Activated T-helper 9 cell treated with anti-CD3 and anti-CD28 coated beads, Interleukin-2, amount 50 U/mL, for 16 hours (primary cell): Measurements from ENCODE around the gene LMBR1.

Experiments used
- DNase-seq: peaks from one replicate; pipeline ENCODE4 v3.0.0-alpha.2; 2020; ENCODE audit warnings: low read depth

Gene LMBR1

DNA sequence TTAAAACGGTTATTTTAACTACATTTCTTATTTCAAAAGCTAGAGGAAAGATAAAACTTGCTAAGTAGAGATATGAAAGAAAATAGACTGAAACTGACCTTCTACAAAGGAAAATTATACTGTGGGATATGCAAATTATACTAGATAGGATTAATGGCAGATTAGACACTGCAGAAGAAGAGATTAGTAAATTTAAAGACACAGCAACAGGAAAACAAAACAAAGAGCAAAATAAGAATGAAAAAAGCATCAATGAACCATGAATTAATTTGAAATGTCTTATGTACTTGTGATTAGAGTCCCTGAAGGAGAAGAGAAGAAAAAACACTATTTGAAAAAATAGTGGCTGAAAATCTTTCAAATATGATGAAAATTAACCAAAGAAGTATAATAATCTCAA lies 200.1 kb downstream of the LMBR1 start:
- no peak for DNase-seq

DNA sequence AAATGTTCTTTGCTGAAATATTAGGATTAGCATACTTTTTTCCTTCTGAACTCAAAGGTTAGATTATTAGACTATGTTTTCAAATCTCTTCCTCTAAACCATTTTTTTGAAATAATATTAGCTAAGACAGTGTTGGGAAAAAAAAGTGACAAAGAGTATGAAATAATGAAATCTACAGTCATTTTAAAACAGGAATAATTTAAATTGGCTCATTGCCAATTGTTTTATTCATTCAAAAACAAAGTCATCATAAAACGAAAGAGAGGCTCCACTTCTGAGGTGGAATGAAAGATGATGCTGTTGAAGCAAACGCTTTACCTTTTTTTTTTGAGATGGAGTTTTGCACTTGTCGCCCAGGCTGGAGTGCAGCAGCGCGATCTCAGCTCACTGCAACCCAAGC lies 201.2 kb downstream of the LMBR1 start:
- DNase-seq, result no peak

DNA sequence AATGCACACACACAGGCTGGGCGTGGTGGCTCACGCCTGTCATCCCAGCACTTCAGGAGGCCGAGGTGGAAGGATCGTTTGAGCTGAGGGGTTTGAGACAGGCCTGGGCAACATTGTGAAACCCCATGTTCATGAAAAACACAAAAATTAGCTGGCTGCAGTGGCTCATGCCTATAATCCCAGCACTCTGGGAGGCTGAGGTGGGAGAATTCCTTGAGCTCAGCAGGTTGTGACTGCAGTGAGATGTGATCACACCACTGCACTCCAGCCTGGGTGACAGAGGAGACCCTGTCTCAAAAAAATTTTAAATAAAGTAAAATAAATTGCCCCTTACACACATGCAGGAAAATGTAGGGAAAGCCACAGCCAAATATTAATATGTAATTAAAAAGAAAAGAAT lies 208.3 kb downstream of the LMBR1 start:
- no peak for DNase-seq

DNA sequence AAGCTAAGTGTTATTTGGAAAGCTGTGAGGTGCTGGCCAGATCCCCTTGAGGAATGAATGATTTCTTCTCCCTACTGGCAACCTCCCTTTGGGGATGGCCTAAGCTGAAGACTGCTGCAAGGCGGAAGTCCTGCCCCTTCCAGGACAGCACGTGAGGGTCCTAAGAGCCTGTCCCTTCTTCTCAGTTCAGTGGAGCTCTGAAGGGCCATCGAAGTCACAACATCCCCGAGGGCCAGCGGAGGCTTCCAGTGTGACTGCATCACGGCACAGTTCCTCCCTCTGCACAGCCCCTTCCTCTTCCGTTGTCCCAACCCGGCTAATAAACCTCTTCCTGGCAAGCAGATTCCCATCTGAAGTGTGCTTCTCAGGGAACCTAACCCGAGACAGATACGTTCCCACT lies 208.7 kb downstream of the LMBR1 start:
- no peak for DNase-seq

DNA sequence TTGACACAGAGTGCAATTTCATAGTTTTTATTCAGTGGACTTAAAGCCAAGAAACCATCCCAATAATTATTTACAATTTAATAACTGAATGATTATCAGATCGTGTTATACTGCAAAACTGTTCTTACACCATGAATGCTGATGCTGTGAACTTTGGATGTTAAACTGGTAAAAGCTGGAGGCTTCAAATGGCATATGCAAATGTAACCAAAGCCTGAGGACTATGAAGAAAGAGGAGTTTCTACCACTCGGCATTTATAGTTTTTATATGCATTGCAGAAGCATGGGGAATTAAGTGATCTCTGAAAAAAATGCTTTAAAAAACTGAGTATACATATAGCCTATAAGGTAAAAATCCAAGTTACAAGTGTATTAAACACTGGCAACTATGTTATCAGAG lies 210.1 kb downstream of the LMBR1 start:
- no peak for DNase-seq

DNA sequence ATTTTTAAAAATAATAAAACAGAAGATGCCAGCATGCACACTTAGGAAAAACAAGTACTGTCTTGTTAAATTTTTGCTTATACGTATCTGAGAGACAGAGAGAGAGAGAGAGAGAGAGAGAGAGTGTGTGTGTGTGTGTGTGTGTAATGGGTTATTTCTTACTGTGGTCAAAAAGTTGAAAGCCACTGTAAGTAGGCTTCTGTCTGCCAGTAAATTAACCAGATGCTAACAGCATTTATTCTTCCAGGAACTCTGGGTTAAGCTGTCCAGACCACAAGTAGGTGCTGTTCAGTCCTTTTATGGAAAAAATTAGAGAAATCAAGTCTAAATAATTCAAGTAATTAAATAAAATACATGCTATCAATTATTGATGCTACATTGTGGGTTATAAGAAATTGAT lies 212.7 kb downstream of the LMBR1 start:
- DNase-seq, result no peak

DNA sequence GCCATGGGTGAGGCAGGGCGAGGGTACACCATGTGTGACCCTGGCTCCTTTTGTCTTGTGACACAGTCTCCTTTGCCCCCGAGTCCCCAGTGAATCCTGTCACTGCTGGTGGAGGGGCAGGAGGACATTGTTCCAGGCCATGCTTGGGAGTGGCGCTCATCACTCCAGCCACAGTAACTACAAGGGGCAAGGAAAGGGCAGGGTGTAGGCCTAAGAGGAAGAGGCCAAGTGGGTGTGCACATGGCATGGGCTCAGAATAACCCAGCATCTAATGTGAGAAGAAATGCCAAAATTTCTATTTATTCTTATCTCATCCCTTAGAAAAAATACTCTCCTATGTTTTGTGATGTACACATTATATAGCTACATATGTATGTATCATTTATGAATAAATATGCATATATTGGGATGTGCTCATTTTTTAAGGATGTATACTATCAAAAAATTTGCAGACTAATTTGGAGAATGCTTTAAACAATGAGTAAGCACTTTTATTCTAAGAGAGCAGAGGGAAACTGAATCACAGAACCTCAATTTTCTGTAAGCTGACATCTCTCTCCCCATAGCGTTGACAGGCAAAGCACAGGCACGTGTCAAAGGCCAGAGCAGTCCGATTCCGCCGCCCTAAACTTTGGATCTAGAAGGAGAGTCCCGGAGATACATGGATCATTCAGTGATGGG lies 215.5 kb downstream of the LMBR1 start:
- DNase-seq, result no peak

DNA sequence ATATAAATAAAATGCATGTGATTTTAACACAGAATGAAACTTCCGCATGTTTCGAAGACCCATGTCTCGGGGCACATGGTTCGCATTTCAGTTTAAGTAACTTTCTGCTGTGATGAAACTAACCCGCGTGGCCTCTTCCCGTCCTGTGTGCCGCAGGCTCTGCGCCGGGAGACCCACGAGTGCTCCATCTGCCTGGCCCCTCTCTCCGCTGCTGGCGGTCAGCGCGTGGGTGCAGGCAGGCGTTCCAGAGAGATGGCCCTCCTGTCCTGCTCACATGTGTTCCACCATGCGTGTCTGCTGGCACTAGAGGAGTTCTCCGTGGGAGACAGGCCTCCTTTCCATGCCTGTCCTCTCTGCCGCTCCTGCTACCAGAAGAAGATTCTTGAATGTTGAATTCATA lies 216.7 kb downstream of the LMBR1 start:
- DNase-seq, result no peak

DNA sequence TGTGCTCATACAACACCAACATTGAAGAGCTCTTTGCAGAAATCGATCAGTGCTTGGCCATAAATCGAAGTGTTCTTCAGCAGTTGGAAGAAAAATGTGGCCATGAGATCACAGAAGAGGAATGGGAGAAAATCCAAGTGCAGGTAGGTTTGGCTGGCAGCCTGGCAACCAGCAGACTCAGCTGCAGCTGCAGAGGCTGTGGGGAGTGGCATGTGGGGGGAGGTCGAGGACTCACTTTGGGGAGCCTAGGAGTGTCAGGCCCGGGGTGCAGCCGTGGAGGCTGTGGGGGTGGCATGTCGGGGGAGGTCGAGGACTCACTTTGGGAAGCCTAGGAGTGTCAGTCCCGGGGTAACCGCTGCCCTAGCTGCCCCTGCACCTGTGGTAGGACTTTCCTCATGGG lies 217.3 kb downstream of the LMBR1 start:
- DNase-seq, result no peak

DNA sequence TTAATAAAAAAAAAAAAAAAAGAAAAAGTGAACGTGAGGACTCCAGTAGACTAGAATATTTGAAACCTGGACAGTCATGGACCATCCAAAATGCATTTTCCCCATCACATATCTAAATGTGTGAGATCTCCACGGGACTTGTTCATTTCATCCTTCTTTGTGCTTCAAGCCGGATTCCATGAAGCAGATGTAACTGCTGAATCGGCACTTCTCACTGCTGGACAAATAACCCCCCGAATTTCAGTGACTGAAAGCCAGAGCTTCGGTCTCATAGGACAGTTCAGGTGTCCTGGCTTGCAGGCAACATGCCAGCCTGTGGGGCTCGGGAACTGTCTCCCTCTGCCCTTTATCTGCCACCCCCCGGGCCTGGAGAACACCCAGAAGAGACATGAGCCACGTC lies 219.1 kb downstream of the LMBR1 start:
- no peak for DNase-seq

DNA sequence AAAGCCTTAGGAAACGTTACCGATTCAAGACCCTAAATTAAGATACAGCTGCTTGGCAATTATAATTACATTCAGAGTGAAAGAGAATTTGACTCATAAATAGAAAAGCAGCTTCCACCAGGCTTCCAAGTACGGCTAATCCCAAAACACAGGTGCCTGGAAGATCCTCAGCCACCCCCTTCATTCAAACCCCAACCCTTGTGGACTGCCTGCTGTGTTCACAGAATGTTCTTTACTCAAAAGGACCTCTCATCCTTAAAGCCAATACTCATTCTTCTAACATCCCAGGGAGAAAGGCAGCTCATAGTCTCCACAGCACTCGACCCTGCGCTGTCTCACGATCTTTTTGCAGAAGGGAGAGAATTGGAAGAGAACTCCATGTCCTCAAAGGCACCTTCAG lies 219.5 kb downstream of the LMBR1 start:
- no peak for DNase-seq

DNA sequence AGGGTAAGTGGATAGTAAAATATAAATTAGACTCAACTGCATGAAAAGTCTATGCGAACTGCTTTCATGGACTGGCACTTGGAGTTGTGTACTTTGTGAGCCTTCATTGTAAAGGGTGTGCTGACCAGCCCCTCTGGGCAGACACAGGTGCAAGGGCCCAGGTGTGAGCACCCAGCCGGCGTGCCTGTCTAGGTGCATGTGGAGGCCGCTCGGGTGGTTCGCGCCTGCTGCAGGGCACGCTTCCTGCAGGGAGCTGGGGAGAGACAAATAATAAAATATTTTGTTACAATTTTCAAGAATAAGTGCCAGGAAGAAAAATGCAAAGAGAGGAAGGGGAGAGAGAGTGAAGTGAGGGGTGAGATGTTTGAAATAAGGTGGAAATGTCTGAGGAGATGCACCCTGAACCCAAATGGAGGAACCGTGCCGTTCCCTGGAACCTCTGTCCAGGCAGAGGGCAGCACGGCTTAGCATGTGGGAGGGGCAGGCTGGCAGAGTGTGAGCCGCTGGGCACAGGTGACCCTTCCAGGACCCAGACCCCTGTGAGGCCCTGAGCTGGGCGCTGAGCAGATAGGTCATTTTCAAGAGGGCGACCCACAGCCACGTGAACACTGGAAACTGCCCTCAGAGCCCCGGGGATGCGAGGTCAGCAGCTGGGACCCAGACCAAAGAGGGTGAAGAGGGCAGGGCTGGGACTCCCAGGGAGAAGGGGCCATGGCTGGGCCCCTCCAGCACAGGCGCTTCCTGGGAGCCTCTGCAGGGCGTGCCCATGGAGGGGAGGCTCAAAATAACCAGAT lies 223.8 kb downstream of the LMBR1 start:
- no peak for DNase-seq

DNA sequence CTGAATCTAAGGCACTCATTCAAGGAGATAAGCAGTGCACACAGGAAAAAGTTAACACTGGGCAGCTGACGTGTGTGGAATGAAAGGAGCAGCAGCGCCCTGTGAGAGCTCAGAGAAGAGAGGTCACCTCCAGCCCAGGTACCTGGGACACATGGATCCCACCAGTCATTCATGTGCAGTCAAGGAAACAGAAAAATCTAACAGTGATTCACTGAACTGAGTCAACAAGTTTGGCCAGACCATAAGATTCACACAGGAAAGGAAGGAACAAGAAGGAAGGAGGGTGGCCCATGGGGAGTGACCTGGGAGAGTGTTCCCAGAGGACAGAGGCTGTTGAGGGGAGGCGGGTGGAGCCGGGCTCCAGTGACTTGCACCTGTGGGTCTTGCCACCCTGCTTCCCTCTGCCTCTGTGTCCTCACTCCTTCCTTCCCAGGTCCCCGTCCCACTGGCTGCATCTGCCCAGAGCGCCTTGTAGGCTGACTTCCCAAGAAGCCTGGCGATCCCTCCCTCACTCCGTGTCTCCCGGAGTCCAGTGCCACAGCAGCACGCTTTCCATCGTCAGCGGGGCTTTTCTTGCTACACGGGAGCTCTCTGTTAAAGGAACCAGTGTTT lies 224.7 kb downstream of the LMBR1 start:
- no peak for DNase-seq

DNA sequence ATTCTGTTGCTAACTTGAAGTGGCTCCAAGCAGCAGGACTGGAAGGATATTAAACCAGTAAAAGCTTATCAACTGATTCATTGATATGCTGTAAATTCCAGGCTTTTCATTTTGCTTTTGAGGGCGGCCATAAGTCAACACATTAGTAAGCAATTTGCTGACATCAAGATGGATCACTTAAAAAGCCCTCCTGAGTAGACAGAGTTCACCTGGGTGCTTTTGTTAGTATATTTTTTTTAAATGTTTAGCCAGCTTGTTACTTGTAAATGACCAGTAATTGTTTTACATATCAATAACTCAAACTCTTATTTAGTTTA lies 225.9 kb downstream of the LMBR1 start:
- DNase-seq, result no peak

DNA sequence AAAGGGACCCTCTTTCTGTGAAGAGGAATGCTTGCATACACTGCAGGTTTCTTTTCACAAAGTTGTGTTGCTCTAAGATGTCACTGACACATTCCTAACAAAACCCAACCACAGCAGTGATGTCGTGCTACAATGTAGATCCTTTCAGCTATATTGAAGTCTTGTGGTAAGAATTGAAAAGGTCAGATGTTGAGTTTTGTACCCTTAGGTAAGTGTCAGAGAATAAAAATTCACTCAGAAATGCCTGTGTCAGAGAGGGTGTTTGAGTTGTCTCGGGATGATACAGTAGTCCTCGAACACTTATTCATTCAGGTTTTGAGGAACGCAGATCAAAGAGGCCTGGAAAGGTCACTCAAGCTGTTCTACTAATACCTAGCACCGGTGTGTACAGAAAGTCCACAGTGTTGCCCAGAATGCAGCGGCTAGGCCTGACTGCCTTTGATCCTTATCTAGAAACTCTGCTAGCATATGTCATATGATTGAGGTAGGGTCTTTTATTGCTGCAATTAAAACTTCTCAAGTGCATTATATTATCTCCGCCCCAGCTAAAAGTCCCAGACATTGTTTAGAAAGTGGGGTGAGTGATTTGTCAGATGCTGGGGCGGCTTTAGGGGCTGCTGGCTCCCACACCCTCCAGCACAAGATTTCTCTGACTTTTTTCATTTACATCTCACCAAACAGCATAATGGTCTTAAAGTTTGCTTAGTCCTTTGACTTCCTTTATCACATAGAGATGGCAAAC lies 226.4 kb downstream of the LMBR1 start:
- no peak for DNase-seq

DNA sequence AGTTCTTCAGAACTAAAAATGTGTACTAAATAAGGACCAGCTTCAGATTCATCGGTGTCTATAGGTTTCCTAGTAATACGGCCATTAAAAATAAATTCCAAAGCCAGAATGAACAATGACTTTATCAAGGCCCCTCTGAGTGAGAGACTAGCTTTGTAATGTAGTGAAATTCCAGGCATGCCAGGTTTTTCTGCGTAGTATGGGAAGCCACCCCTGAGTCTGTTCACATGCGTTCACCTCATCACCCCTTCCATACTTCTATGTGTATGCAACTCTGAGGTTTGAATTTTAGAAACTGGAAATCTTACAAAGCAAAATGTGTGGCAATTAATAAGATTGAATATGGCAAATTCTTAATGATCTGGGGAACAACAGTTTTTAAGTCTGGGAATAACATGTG lies 227.9 kb downstream of the LMBR1 start:
- DNase-seq, result no peak

DNA sequence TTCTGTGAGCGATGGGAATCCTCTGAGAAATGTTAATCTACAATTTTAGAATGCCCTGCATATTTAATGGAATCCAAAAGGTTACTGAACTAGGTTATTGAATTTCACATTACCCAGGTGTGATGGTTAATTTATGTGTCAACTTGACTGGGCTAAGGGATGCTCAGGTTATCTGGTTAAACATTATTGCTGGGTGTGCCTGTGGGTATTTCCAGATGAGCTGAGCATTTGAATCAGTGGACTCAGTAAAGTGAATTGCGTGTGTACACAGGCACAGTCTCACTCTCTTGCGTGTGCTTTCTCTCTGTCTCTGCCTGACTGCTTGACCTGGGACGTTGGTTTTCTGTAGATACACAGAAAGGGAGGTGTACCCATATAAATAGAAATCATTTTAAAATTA lies 230.7 kb downstream of the LMBR1 start:
- DNase-seq, result no peak

DNA sequence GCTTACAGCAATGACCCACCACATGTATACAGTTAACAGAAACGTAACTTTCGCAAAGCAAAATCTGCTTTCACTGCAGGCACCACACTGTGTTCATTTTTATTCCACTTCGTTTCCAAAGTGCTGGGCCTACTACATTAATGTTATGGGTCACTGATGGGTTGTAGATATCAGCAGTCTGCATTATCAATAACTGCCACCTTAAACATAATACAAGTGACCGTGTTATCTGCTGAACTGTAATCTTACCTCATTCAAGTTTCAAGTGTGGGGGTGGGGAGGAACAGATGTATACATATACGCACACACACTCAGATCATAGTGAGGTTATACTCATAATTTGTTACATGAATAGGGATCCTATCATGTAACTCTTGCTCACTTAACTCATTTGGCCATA lies 231.3 kb downstream of the LMBR1 start:
- no peak for DNase-seq

DNA sequence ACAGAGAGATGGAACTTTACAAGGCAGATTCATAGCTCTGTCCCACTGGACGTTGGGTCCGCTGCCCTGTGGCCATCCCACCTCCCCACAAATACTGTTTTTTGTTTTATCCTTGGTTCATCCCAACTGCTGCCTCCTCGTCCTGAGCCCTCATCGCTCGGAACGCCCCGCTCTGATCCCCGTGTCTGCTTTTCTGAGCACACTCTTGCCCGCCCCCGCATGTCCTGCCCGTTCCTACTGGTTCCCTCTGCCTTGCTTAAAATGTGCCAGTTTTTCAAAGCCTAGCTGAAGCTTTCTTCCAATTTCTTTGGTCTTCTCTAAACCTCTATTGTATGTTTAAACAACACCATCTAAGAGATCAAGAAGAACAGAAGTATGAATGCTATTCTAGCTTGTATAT lies 233.0 kb downstream of the LMBR1 start:
- no peak for DNase-seq

DNA sequence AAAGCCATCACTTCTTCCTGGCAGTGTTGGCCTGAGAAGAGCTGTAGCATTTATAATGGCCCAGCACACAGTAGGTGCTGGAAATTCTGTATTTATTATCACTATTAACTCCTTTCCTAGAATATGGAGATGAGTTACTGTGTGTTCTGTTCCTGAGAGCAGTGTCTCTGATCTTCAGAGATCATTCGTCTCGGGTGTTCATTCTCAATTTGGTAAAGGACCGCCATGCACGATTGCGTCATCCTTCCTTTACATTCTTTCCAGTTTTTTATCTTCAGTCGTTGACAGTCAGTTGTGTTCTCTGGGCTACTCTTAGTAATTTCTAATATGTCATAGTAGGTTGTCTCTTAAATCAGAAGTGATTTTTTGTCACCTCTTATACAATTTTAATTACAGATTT lies 233.8 kb downstream of the LMBR1 start:
- no peak for DNase-seq

DNA sequence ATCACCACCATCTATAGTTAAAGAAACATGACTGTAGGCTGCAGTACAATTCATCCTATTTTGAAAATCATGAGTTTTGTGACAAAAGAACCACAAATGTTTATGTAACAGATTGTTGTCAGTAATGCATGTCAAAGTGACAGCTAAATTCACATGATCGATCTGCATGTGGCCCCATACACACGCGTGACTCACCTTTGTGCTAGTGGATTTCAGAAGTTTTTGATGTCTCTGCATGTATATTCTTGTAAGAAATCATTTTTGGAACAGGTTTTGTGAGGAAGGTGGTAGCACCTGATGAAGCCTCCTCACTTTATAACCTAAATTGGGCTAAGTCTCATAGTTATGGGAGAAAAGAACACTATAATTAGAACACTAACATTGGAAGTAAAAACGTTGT lies 235.3 kb downstream of the LMBR1 start:
- DNase-seq, result no peak

DNA sequence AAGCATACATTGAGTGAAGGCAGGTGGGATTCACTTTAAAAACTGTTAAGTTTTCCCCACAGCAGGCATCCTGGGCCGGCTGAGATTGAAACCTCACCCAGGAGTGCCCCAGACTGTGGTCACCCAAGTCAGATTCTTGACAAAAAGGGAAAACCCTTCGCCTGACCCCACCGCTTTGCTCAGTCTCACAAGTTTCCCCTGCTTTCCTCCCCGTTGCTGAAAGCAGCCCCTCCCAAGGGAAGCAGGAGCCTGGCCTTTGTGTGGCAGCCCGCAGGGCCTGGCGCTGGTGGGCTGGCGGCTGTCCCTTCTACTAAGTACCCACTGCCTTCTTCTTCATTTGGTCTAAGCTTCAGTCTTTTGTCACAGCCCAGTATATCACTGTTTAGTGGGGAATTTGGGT lies 236.4 kb downstream of the LMBR1 start:
- no peak for DNase-seq

DNA sequence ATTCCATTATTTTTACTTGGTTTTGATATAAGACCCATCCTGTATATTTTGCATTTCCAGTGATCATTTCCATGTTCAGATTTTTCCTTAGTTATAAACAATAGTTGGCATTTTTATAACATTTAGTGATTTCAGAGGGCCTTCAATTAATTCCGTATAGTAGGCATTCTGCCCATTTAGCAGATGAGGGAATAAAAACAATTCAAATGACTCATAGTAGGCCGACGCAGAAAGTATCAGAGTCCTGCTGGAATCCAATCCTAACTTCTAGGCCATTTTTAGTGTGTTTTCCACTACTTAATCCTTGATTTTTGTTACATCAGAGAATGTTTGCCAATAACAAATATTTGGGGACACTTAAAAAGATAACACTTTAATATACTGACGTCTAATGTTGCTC lies 237.0 kb downstream of the LMBR1 start:
- DNase-seq, result no peak
